IMR-90 (cell line): ENCODE measurements around the gene HRAS. TPM values are rescaled to one million over a fixed set of nuclear protein-coding genes. Genes with fewer than 3 reads are reported as not detected.

Experiments
- ATAC-seq: fragments of 200-7000 bp; cut with Tn5 transposase; 2 replicates; pipeline ENCODE4 v1.9.1; 2020; ENCODE audit warnings: low read depth, mild to moderate bottlenecking, moderate library complexity
- BruUV-seq: library from RNA; stranded (reverse); fragments of 400-500 nt; replicated peaks from 2 replicates; lab custom pipeline; 2021; lab: Mats Ljungman, UMichigan
- CTCF ChIA-PET: fragments of 300-600 bp; formaldehyde crosslinking; extraction: SDS; loops from one replicate; lab custom pipeline; 2021; ENCODE audit warnings: antibody characterized with exemption; lab: Yijun Ruan, JAX
- POLR2A ChIA-PET: fragments of 300-600 bp; sonication (Branson Sonifier 250); formaldehyde crosslinking; loops from one replicate; lab custom pipeline; 2022; ENCODE audit warnings: antibody characterized with exemption; ENCODE audit not compliant: unreplicated experiment; lab: Charles Lee
- DNase-seq: peaks from one replicate; pipeline ENCODE4 v3.0.0; 2013
- H2AFZ ChIP-seq: replicated peaks from 2 replicates; pipeline ENCODE3; 2013; ENCODE audit warnings: low read length, mild to moderate bottlenecking; ENCODE audit not compliant: poor library complexity
- H2AK5ac ChIP-seq: 2 replicates; pipeline ENCODE4 v1.6.1; 2013; ENCODE audit warnings: low read depth, low read length, inconsistent platforms
- H2AK9ac ChIP-seq: replicated peaks from 2 replicates; pipeline ENCODE3; 2013; ENCODE audit warnings: mild to moderate bottlenecking, low read depth, low read length, moderate library complexity; ENCODE audit not compliant: poor library complexity
- H2BK120ac ChIP-seq: 2 replicates; pipeline ENCODE4 v1.6.1; 2013; ENCODE audit warnings: low read depth, low read length, inconsistent platforms
- H2BK15ac ChIP-seq: 3 replicates; pipeline ENCODE4 v1.6.1; 2013; ENCODE audit warnings: low read depth, low read length, inconsistent platforms
- H2BK20ac ChIP-seq: 2 replicates; pipeline ENCODE4 v1.6.1; 2013; ENCODE audit warnings: low read depth, mild to moderate bottlenecking, inconsistent platforms, low read length, moderate library complexity
- H2BK5ac ChIP-seq: 2 replicates; pipeline ENCODE4 v1.6.1; 2013; ENCODE audit warnings: mild to moderate bottlenecking, low read depth, low read length, inconsistent platforms; ENCODE audit not compliant: poor library complexity, severe bottlenecking
- H3K14ac ChIP-seq: replicated peaks from 2 replicates; pipeline ENCODE4 v1.6.1; 2013; ENCODE audit warnings: low read depth, low read length, inconsistent platforms
- H3K18ac ChIP-seq: 2 replicates; pipeline ENCODE4 v1.6.1; 2013; ENCODE audit warnings: low read depth, low read length, control low read depth
- H3K23ac ChIP-seq: 2 replicates; pipeline ENCODE4 v1.6.1; 2013; ENCODE audit warnings: low read depth, low read length, inconsistent platforms
- H3K27ac ChIP-seq: 2 replicates; pipeline ENCODE4 v1.5.1; 2013; ENCODE audit warnings: mild to moderate bottlenecking, control low read depth, low read length; ENCODE audit not compliant: insufficient read depth
- H3K27me3 ChIP-seq: 2 replicates; pipeline ENCODE4 v1.6.1; 2013; ENCODE audit warnings: low read length; ENCODE audit not compliant: control insufficient read depth, insufficient read depth
- H3K36me3 ChIP-seq: 2 replicates; pipeline ENCODE4 v1.6.1; 2013; ENCODE audit warnings: low read length, mixed read lengths; ENCODE audit not compliant: control insufficient read depth, insufficient read depth
- H3K4ac ChIP-seq: 2 replicates; pipeline ENCODE4 v1.6.1; 2013; ENCODE audit warnings: low read depth, low read length, inconsistent platforms
- H3K4me1 ChIP-seq: 2 replicates; pipeline ENCODE4 v1.6.1; 2013; ENCODE audit warnings: low read length, mixed read lengths; ENCODE audit not compliant: control insufficient read depth, insufficient read depth
- H3K4me2 ChIP-seq: 2 replicates; pipeline ENCODE4 v1.6.1; 2013; ENCODE audit warnings: low read depth, mild to moderate bottlenecking, control low read depth, low read length, moderate library complexity
- H3K4me3 ChIP-seq: 2 replicates; pipeline ENCODE4 v1.5.1; 2013; ENCODE audit warnings: low read depth, mild to moderate bottlenecking, control low read depth, low read length, moderate library complexity; ENCODE audit not compliant: insufficient read depth
- H3K56ac ChIP-seq: 2 replicates; pipeline ENCODE4 v1.6.1; 2013; ENCODE audit warnings: low read length, inconsistent platforms; ENCODE audit not compliant: insufficient read depth; ENCODE audit errors: extremely low read depth
- H3K79me1 ChIP-seq, 2 experiments: 2 replicates each; pipeline ENCODE4 v1.6.1; 2013; ENCODE audit warnings: low read length in 2 of 2, inconsistent platforms in 1 of 2, low read depth in 1 of 2
- H3K9ac ChIP-seq: 2 replicates; pipeline ENCODE4 v1.6.1; 2013; ENCODE audit warnings: low read depth, low read length, control low read depth
- H3K9me1 ChIP-seq: 2 replicates; pipeline ENCODE4 v1.6.1; 2013; ENCODE audit warnings: low read length, inconsistent platforms; ENCODE audit not compliant: insufficient read depth
- H3K9me3 ChIP-seq: 2 replicates; pipeline ENCODE4 v1.6.1; 2013; ENCODE audit warnings: low read length; ENCODE audit not compliant: control insufficient read depth, insufficient read depth
- H4K20me1 ChIP-seq: 2 replicates; pipeline ENCODE4 v1.6.1; 2013; ENCODE audit warnings: low read length, inconsistent platforms; ENCODE audit not compliant: insufficient read depth
- H4K5ac ChIP-seq: 2 replicates; pipeline ENCODE4 v1.6.1; 2013; ENCODE audit warnings: mild to moderate bottlenecking, low read depth, low read length, control low read depth
- H4K8ac ChIP-seq, 2 experiments: 2 replicates each; pipeline ENCODE4 v1.6.1; 2013; ENCODE audit warnings: low read depth in 2 of 2, low read length in 2 of 2, control low read depth in 1 of 2, inconsistent platforms in 1 of 2
- H4K91ac ChIP-seq: 2 replicates; pipeline ENCODE4 v1.6.1; 2013; ENCODE audit warnings: low read depth, low read length, inconsistent platforms; ENCODE audit not compliant: insufficient read depth
- CHD1 ChIP-seq: IDR thresholded peaks from 2 replicates; pipeline ENCODE4 v1.6.1; 2012; ENCODE audit warnings: low read depth, low read length, improper control_type of control experiment
- MAFK ChIP-seq: IDR thresholded peaks from 2 replicates; pipeline ENCODE4 v1.6.1; 2012; ENCODE audit warnings: low read depth, low read length, improper control_type of control experiment
- MAZ ChIP-seq: IDR thresholded peaks from 2 replicates; pipeline ENCODE4 v1.6.1; 2012; ENCODE audit warnings: low read depth, mild to moderate bottlenecking, low read length, improper control_type of control experiment, moderate library complexity, borderline replicate concordance
- MXI1 ChIP-seq: IDR thresholded peaks from 2 replicates; pipeline ENCODE4 v1.6.1; 2012; ENCODE audit warnings: low read depth, mild to moderate bottlenecking, low read length, moderate library complexity, borderline replicate concordance
- NFE2L2 ChIP-seq: fragments of 150-350 bp; IDR thresholded peaks from 2 replicates; pipeline ENCODE4 v1.6.1; 2016; ENCODE audit warnings: low read depth, mild to moderate bottlenecking, low read length
- RCOR1 ChIP-seq: IDR thresholded peaks from 2 replicates; pipeline ENCODE4 v1.6.1; 2012; ENCODE audit warnings: mild to moderate bottlenecking, low read length, improper control_type of control experiment; ENCODE audit not compliant: insufficient replicate concordance
- SMC3 ChIP-seq: fragments of 150-350 bp; IDR thresholded peaks from 2 replicates; pipeline ENCODE4 v1.6.1; 2016; ENCODE audit warnings: low read depth, mild to moderate bottlenecking, antibody characterized with exemption, low read length, moderate library complexity
- USF2 ChIP-seq: fragments of 150-350 bp; IDR thresholded peaks from 2 replicates; pipeline ENCODE4 v1.6.1; 2017; ENCODE audit warnings: mild to moderate bottlenecking, antibody characterized with exemption, low read length, low read depth
- WGBS, 2 experiments: methylation state at CpG; one replicate each; pipeline versions ENCODE4 v1.1.5 to v1.1.7; 2013; ENCODE audit warnings: missing lambda C conversion rate in 2 of 2; ENCODE audit not compliant: insufficient read length in 1 of 2; ENCODE audit errors: extremely low coverage in 2 of 2; 5-methylcytosine and 5-hydroxymethylcytosine counted together
- dilution Hi-C: fragments of 300-500 bp; cut with HindIII; formaldehyde crosslinking; loops from one replicate; pipeline ENCODE4 v1.14.3; 2018; ENCODE audit warnings: low sequenced_read_pairs; ENCODE audit not compliant: unreplicated experiment
- in situ Hi-C: fragments of 300-500 bp; cut with MboI; formaldehyde crosslinking; loops from 3 replicates; pipeline ENCODE4 v1.14.3; 2019; ENCODE audit warnings: low sequenced_read_pairs, inconsistent platforms, mixed read lengths
- intact Hi-C: fragments of 100-400 bp; cut with micrococcal nuclease; formaldehyde crosslinking; loops from 2 replicates; pipeline ENCODE4 v1.10.0; 2022
- polyA plus RNA-seq, 3 experiments: library from polyadenylated mRNA; depleted of rRNA; stranded (reverse); fragments of >200 nt; gene quantifications; 2 replicates each; pipeline ENCODE4 v1.2.3, GENCODE V29; 2012; ENCODE audit warnings: low replicate concordance in 1 of 3
- total RNA-seq: library from RNA; depleted of rRNA; stranded (reverse); fragments of >200 nt; gene quantifications from 2 replicates; pipeline ENCODE4 v1.2.3, GENCODE V29; 2012
- TF ChIP-seq, protein P1 (sequence below): conservative IDR thresholded peaks from 2 replicates; pipeline ENCODE4 v1.5.1; 2012; ENCODE audit warnings: mild to moderate bottlenecking, low read depth, low read length, improper control_type of control experiment

Gene HRAS
- total and polyA plus RNA-seq, 2 of the 4 experiments (the other 2 are of a cell fraction), result 108 to 123 TPM

DNA sequence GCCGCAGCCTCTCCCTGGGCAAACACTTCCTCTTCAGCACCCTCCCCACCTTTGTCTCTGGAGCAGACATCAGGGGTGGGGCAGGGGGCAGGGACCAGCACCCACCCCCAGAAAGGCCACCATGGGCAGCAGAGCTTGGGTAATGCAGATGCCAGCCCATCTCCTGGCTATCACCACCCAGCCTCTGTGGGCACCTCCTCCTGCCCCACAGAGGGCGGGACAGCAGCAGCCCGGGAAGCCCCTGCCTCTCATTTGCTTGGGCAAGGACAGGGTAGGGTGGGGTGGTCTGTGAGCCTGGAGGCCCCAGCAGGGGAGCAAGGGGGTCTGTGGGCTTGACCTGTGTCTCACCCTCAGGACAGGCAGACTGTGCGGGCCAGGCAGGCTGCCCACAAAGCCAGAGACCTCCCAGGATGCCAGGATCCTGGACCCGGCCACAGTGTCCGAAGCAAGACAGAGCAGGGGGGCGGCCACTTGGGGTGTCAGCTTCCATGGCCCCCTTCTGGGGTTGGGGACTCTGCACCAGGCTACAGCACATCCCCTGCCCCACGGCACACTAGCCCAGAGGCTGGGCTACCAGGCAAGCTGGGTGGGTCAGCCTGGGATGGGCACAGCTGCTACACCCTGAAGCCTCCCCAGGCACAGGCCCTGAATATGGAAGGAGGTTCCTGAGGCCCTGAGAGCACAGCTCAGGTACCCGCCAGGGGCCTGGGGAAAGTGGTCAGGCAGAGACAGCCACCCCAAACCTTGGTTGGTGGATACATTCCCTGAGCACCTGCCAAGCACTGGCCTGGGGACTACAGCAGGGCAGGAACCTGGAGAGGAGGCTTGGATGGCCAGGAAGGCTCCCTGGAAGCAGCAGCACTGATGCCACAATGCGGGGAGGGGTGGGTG is 32.8 kb downstream of the HRAS start:
- Histone ChIP-seq H3K4ac (no peak overlapping the region), H4K20me1 (peaks cover 18% of the 10 kb centered on the region), H3K4me2 (no peak overlapping the region), H3K27ac (no peak overlapping the region), H2BK120ac (no peak overlapping the region), H2BK5ac (no peak overlapping the region), H2BK15ac (no peak overlapping the region), H3K14ac (no peak overlapping the region), H3K79me1 (peaks cover 28 to 78% of the 10 kb centered on the region in 2 experiments), H3K9ac (no peak overlapping the region), H3K36me3 (peaks cover 42% of the 10 kb centered on the region), H3K9me1 (peaks cover 5% of the 10 kb centered on the region), H2AK9ac (no peak overlapping the region), H3K56ac (no peak overlapping the region), H3K9me3 (no peaks in the 10 kb centered on the region), H4K8ac (no peak overlapping the region), H3K27me3 (no peaks in the 10 kb centered on the region), H2AFZ (no peak overlapping the region), H3K4me3 (no peak overlapping the region), H4K91ac (no peak overlapping the region), H3K4me1 (peaks cover 9% of the 10 kb centered on the region; the same call in 1 of the 2 replicates), H4K5ac (no peak overlapping the region), H2AK5ac (peak overlapping the region; percentile 9; the same call in 1 of the 2 replicates), H2BK20ac (no peak overlapping the region), H3K18ac (no peak overlapping the region), H3K23ac (peak overlapping the region; percentile 29; the same call in 1 of the 2 replicates)
- ChIA-PET CTCF (no interaction called here), POLR2A (no interaction called here)
- no peak for DNase-seq
- no TSS peak for BruUV-seq
- 94% methylated on average over 3 of the region's 10 CpGs; no CpG with 5 or more reads in 1 of the 2 experiments for WGBS, 2 experiments
- no peak for ATAC-seq
- in situ Hi-C loops, result no loop called here
- TF ChIP-seq MAFK (no peak), SMC3 (no peak), NFE2L2 (no peak), MXI1 (no peak), RCOR1 (no peak), CHD1 (no peak), USF2 (no peak), MAZ (no peak)
- TF ChIP-seq, protein P1, sequence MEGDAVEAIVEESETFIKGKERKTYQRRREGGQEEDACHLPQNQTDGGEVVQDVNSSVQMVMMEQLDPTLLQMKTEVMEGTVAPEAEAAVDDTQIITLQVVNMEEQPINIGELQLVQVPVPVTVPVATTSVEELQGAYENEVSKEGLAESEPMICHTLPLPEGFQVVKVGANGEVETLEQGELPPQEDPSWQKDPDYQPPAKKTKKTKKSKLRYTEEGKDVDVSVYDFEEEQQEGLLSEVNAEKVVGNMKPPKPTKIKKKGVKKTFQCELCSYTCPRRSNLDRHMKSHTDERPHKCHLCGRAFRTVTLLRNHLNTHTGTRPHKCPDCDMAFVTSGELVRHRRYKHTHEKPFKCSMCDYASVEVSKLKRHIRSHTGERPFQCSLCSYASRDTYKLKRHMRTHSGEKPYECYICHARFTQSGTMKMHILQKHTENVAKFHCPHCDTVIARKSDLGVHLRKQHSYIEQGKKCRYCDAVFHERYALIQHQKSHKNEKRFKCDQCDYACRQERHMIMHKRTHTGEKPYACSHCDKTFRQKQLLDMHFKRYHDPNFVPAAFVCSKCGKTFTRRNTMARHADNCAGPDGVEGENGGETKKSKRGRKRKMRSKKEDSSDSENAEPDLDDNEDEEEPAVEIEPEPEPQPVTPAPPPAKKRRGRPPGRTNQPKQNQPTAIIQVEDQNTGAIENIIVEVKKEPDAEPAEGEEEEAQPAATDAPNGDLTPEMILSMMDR, result no peak
- dilution Hi-C loops, result no loop called here
- intact Hi-C loops, result no loop called here
